Astrocyte (in vitro differentiated cells and primary cell): ENCODE data around the gene GREB1. TPM values are rescaled to one million over a fixed set of nuclear protein-coding genes. Genes with fewer than 3 reads are reported as not detected.

Experiments used
- DNase-seq: peaks from one replicate; pipeline ENCODE4 v3.0.0-alpha.2; 2010; ENCODE audit warnings: low read depth
- FAIRE-seq: peaks from 2 replicates; lab custom pipeline; 2011; peaks lifted over from hg19 to GRCh38; lab: Jason Lieb, UNC
- H2AFZ ChIP-seq: 2 replicates; pipeline ENCODE4 v1.6.0; 2012; ENCODE audit warnings: low read depth, low read length, inconsistent platforms
- H3K27ac ChIP-seq: 2 replicates; pipeline ENCODE4 v1.5.1; 2011; ENCODE audit warnings: low read depth, low read length, inconsistent platforms
- H3K27me3 ChIP-seq: 2 replicates; pipeline ENCODE4 v1.6.0; 2011; ENCODE audit warnings: low read length, inconsistent platforms; ENCODE audit not compliant: insufficient read depth
- H3K36me3 ChIP-seq: 2 replicates; pipeline ENCODE4 v1.5.1; 2011; ENCODE audit warnings: low read length, inconsistent platforms; ENCODE audit not compliant: insufficient read depth
- H3K4me1 ChIP-seq: 2 replicates; pipeline ENCODE4 v1.5.1; 2011; ENCODE audit warnings: low read length, inconsistent platforms; ENCODE audit not compliant: insufficient read depth
- H3K4me2 ChIP-seq: 2 replicates; pipeline ENCODE4 v1.6.0; 2012; ENCODE audit warnings: low read length, inconsistent platforms
- H3K4me3 ChIP-seq: 2 replicates; pipeline ENCODE4 v1.5.1; 2011; ENCODE audit warnings: low read depth, mild to moderate bottlenecking, low read length, inconsistent platforms; ENCODE audit not compliant: insufficient read depth
- H3K79me2 ChIP-seq: 2 replicates; pipeline ENCODE4 v1.6.0; 2012; ENCODE audit warnings: mild to moderate bottlenecking, low read length, inconsistent platforms; ENCODE audit not compliant: insufficient read depth
- H3K9ac ChIP-seq: 2 replicates; pipeline ENCODE4 v1.6.0; 2012; ENCODE audit warnings: mild to moderate bottlenecking, low read length, inconsistent platforms
- H3K9me3 ChIP-seq: 2 replicates; pipeline ENCODE4 v1.5.1; 2012; ENCODE audit warnings: low read depth, mild to moderate bottlenecking, low read length, inconsistent platforms; ENCODE audit not compliant: insufficient read depth
- H4K20me1 ChIP-seq: 2 replicates; pipeline ENCODE4 v1.6.0; 2012; ENCODE audit warnings: low read length, inconsistent platforms; ENCODE audit not compliant: insufficient read depth
- H3K27ac Mint-ChIP-seq: one replicate; pipeline ENCODE4 v1.8.0; 2021; ENCODE audit warnings: mild to moderate bottlenecking, mixed read lengths; ENCODE audit not compliant: unreplicated experiment
- H3K27me3 Mint-ChIP-seq: one replicate; pipeline ENCODE4 v1.8.0; 2021; ENCODE audit warnings: low read depth, mixed read lengths; ENCODE audit not compliant: unreplicated experiment
- H3K36me3 Mint-ChIP-seq: one replicate; pipeline ENCODE4 v1.8.0; 2021; ENCODE audit warnings: low read depth, mixed read lengths; ENCODE audit not compliant: unreplicated experiment
- H3K4me1 Mint-ChIP-seq: one replicate; pipeline ENCODE4 v1.8.0; 2021; ENCODE audit warnings: low read depth, mixed read lengths; ENCODE audit not compliant: unreplicated experiment
- H3K4me3 Mint-ChIP-seq: one replicate; pipeline ENCODE4 v1.8.0; 2021; ENCODE audit warnings: mild to moderate bottlenecking, moderate library complexity, mixed read lengths; ENCODE audit not compliant: unreplicated experiment
- H3K9me3 Mint-ChIP-seq: one replicate; pipeline ENCODE4 v1.8.0; 2021; ENCODE audit warnings: mild to moderate bottlenecking, mixed read lengths; ENCODE audit not compliant: unreplicated experiment
- CTCF ChIP-seq: IDR thresholded peaks from 2 replicates; pipeline ENCODE4 v1.5.1; 2011; ENCODE audit warnings: low read depth, mild to moderate bottlenecking, inconsistent platforms, low read length, moderate library complexity; ENCODE audit not compliant: insufficient read depth
- EZH2 ChIP-seq: IDR thresholded peaks from 2 replicates; pipeline ENCODE4 v1.6.1; 2012; ENCODE audit warnings: mild to moderate bottlenecking, low read length, inconsistent platforms; ENCODE audit not compliant: insufficient read depth
- total RNA-seq: library from RNA; stranded (reverse); gene quantifications from 2 replicates; pipeline ENCODE4 v1.2.1, GENCODE V29; 2021

Gene GREB1
- total RNA-seq, 1 donor from 2014 or later: 14.5 TPM

DNA sequence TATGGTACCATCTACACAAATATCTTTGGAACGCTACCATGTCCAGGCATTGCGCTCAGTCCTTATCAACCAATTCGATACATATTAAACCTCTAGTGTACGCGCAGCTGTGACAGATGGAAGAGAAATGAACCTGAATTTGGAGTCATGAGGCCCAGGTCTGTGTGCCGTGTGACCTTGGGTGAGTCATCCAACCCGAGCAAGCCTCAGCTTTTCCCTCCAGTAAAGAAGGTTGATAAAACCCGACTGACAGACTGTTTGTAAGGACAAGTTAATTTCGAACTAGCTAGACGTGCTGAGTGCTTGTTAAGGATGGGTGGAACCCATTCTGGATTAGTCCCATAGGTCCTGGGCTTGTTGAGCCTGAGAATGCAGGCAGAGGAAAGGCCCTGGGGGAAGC, 28.2 kb downstream of the GREB1 start:
- Mint-ChIP-seq H3K9me3 (no peaks in the 10 kb centered on the region), H3K36me3 (peaks cover 4% of the 10 kb centered on the region), H3K4me1 (peaks cover 16% of the 10 kb centered on the region), H3K4me3 (no peak overlapping the region), H3K27me3 (peaks cover 39% of the 10 kb centered on the region), H3K27ac (no peak overlapping the region)
- H3K9me3 ChIP-seq: no peaks in the 10 kb centered on the region
- DNase-seq: no peak
- no peak for FAIRE-seq
- no peak overlapping the region for H3K4me3 ChIP-seq
- H3K36me3 ChIP-seq: no peaks in the 10 kb centered on the region
- TF ChIP-seq EZH2 (no peak), CTCF (no peak)
- H3K27me3 ChIP-seq: peaks cover 27% of the 10 kb centered on the region
- no peaks in the 10 kb centered on the region for H3K79me2 ChIP-seq
- no peak overlapping the region for H3K27ac ChIP-seq
- no peaks in the 10 kb centered on the region for H3K4me1 ChIP-seq
- H4K20me1 ChIP-seq: no peaks in the 10 kb centered on the region
- H3K4me2 ChIP-seq: no peak overlapping the region
- H2AFZ ChIP-seq: no peak overlapping the region
- no peak overlapping the region for H3K9ac ChIP-seq

DNA sequence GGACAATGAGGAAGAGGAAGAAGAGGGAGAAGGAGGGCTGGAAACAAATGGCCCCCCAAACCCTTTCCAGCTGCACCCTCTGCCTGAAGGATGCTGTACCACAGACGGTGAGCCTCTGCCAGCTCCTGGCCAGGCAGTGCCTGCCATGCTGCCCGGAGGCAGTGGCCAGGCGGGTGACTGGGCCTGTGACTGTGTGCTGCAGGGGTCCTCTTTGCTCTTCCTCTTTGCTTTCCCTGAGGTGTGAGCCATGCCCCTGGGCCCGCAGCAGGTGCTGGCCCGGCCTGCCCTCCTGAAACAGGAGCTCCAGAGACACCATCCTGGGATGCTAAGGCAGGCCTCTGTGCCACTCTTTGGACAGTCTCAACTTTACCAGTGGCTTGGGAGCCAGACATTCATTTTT, 28.6 kb downstream of the GREB1 start:
- Histone ChIP-seq H3K36me3 (no peaks in the 10 kb centered on the region), H3K4me1 (no peaks in the 10 kb centered on the region), H3K79me2 (no peaks in the 10 kb centered on the region), H2AFZ (no peak overlapping the region), H3K9me3 (no peaks in the 10 kb centered on the region), H3K4me2 (no peak overlapping the region), H3K27me3 (peaks cover 25% of the 10 kb centered on the region), H4K20me1 (no peaks in the 10 kb centered on the region), H3K4me3 (no peak overlapping the region), H3K9ac (no peak overlapping the region), H3K27ac (no peak overlapping the region)
- FAIRE-seq (no peak), DNase-seq (no peak)
- no peaks in the 10 kb centered on the region for H3K9me3 Mint-ChIP-seq
- H3K4me3 Mint-ChIP-seq: no peak overlapping the region
- H3K27ac Mint-ChIP-seq: no peak overlapping the region
- TF ChIP-seq CTCF: no peak
- no peak for TF ChIP-seq EZH2
- peaks cover 4% of the 10 kb centered on the region for H3K36me3 Mint-ChIP-seq
- H3K27me3 Mint-ChIP-seq: peaks cover 37% of the 10 kb centered on the region
- peaks cover 14% of the 10 kb centered on the region for H3K4me1 Mint-ChIP-seq

GRCh38 chr2:11563784-11564666, 30.2 kb downstream of the GREB1 start:
- Mint-ChIP-seq H3K9me3 (no peaks in the 10 kb centered on the region), H3K27me3 (peaks cover 30% of the 10 kb centered on the region), H3K27ac (no peak overlapping the region), H3K4me1 (peaks cover 11% of the 10 kb centered on the region), H3K36me3 (peaks cover 4% of the 10 kb centered on the region), H3K4me3 (no peak overlapping the region)
- Histone ChIP-seq H3K79me2 (no peaks in the 10 kb centered on the region), H3K9ac (no peak overlapping the region), H3K27me3 (peaks cover 19% of the 10 kb centered on the region), H3K4me3 (no peak overlapping the region), H3K4me2 (no peak overlapping the region), H3K36me3 (no peaks in the 10 kb centered on the region), H4K20me1 (no peaks in the 10 kb centered on the region), H3K27ac (no peak overlapping the region), H3K4me1 (no peaks in the 10 kb centered on the region), H2AFZ (no peak overlapping the region), H3K9me3 (no peaks in the 10 kb centered on the region)
- TF ChIP-seq EZH2 (no peak), CTCF (no peak)
- DNase-seq (no peak), FAIRE-seq (no peak)
